Endothelial cell of umbilical vein (primary cell): ENCODE measurements around the gene EFNA5. TPM values are rescaled to one million over a fixed set of nuclear protein-coding genes. Genes with fewer than 3 reads are reported as not detected.

ENCODE experiments used
- BruUV-seq: library from RNA; stranded (reverse); fragments of 400-500 nt; replicated peaks from 2 replicates; lab custom pipeline; 2021; lab: Mats Ljungman, UMichigan
- CTCF ChIA-PET: fragments of 300-600, 350-600 bp; sonication (Branson Sonifier 250); formaldehyde crosslinking; loops from one replicate; lab custom pipeline; 2021; ENCODE audit warnings: antibody characterized with exemption, inconsistent platforms; lab: Charles Lee
- POLR2A ChIA-PET: fragments of 300-600, 350-600 bp; sonication (Branson Sonifier 250); formaldehyde crosslinking; loops from one replicate; lab custom pipeline; 2021; ENCODE audit warnings: antibody characterized with exemption, inconsistent platforms; lab: Charles Lee
- DNase-seq: peaks from one replicate; pipeline ENCODE4 v3.0.0-alpha.2; 2011; ENCODE audit warnings: low read depth, low spot score
- FAIRE-seq: peaks from 2 replicates; lab custom pipeline; 2011; peaks lifted over from hg19 to GRCh38; lab: Jason Lieb, UNC
- H2AFZ ChIP-seq: 2 replicates; pipeline ENCODE4 v1.6.0; 2012; ENCODE audit warnings: low read depth, low read length, control low read depth, inconsistent platforms
- H3K27ac ChIP-seq: 2 replicates; pipeline ENCODE4 v1.5.1; 2011; ENCODE audit warnings: low read depth, mild to moderate bottlenecking, control low read depth, low read length, moderate library complexity; ENCODE audit not compliant: insufficient read depth
- H3K27me3 ChIP-seq, 2 experiments: 2 replicates each; pipeline versions ENCODE4 v1.6.0 to v1.6.1; 2011; ENCODE audit warnings: low read length in 2 of 2, mixed read lengths in 1 of 2; ENCODE audit not compliant: control insufficient read depth in 2 of 2, insufficient read depth in 2 of 2
- H3K36me3 ChIP-seq, 2 experiments: 2 replicates in 1 of 2; 3 replicates in 1 of 2; pipeline ENCODE4 v1.5.1; 2011; ENCODE audit warnings: low read length in 2 of 2, mild to moderate bottlenecking in 1 of 2, moderate library complexity in 1 of 2; ENCODE audit not compliant: control insufficient read depth in 2 of 2, insufficient read depth in 2 of 2; ENCODE audit errors: extremely low read depth in 1 of 2
- H3K4me1 ChIP-seq: 3 replicates; pipeline ENCODE4 v1.5.1; 2011; ENCODE audit warnings: mild to moderate bottlenecking, low read length; ENCODE audit not compliant: control insufficient read depth, insufficient read depth; ENCODE audit errors: extremely low read depth
- H3K4me2 ChIP-seq: 2 replicates; pipeline ENCODE4 v1.6.1; 2011; ENCODE audit warnings: low read length, control low read depth, mixed read lengths; ENCODE audit not compliant: insufficient read depth
- H3K4me3 ChIP-seq, 3 experiments: fragments of 200-600 bp in 1 of 3; sonication (generic), shearing (Covaris generic) in 1 of 3; replicated peaks in 1 of 3; 2 replicates each; pipeline ENCODE4 v1.5.1; 2011 to 2016; ENCODE audit warnings: control low read depth in 3 of 3, low read length in 3 of 3, mild to moderate bottlenecking in 2 of 3, inconsistent platforms in 1 of 3, low read depth in 1 of 3, moderate library complexity in 1 of 3; ENCODE audit not compliant: insufficient read depth in 1 of 3
- H3K79me2 ChIP-seq: 2 replicates; pipeline ENCODE4 v1.6.0; 2012; ENCODE audit warnings: low read length, inconsistent platforms; ENCODE audit not compliant: control insufficient read depth, insufficient read depth
- H3K9ac ChIP-seq: replicated peaks from 2 replicates; pipeline ENCODE3; 2011; ENCODE audit warnings: low read length, control low read depth; ENCODE audit not compliant: insufficient read depth; ENCODE audit errors: extremely low read depth
- H3K9me1 ChIP-seq: replicated peaks from 3 replicates; pipeline ENCODE4 v1.6.0; 2011; ENCODE audit warnings: mild to moderate bottlenecking, low read length; ENCODE audit not compliant: control insufficient read depth, insufficient read depth; ENCODE audit errors: extremely low read depth
- H3K9me3 ChIP-seq: replicated peaks from 2 replicates; pipeline ENCODE4 v1.5.1; 2012; ENCODE audit warnings: low read length, inconsistent platforms; ENCODE audit not compliant: control insufficient read depth, insufficient read depth
- H4K20me1 ChIP-seq: replicated peaks from 2 replicates; pipeline ENCODE3; 2011; ENCODE audit warnings: mild to moderate bottlenecking, low read length; ENCODE audit not compliant: control insufficient read depth, insufficient read depth; ENCODE audit errors: extremely low read depth
- CTCF ChIP-seq, 2 donors: IDR thresholded peaks; 1 replicate in 1 of 2; 2 replicates in 1 of 2; pipeline ENCODE4 v1.5.1; 2011; ENCODE audit warnings: low read length in 2 of 2, mild to moderate bottlenecking in 2 of 2, moderate library complexity in 2 of 2, control low read depth in 1 of 2, inconsistent platforms in 1 of 2, low read depth in 1 of 2; ENCODE audit not compliant: insufficient read depth in 1 of 2; ENCODE audit errors: extremely low read depth in 1 of 2
- GATA2 ChIP-seq: IDR thresholded peaks from 2 replicates; pipeline ENCODE4 v1.7.0; 2011; ENCODE audit warnings: low read depth, mild to moderate bottlenecking, moderate library complexity, mixed read lengths, low read length; ENCODE audit not compliant: insufficient read length, insufficient read depth
- JUN ChIP-seq: IDR thresholded peaks from 2 replicates; pipeline ENCODE4 v1.6.1; 2011; ENCODE audit warnings: borderline replicate concordance, low read depth; ENCODE audit not compliant: insufficient read length, insufficient read depth
- dilution Hi-C: fragments of 300-500 bp; cut with MboI; formaldehyde crosslinking; loops from one replicate; pipeline ENCODE4 v1.15.0; 2019; ENCODE audit warnings: low sequenced_read_pairs; ENCODE audit not compliant: extremely low pct_ligation_motif_present
- intact Hi-C: fragments of 100-400 bp; cut with micrococcal nuclease; formaldehyde crosslinking; loops from one replicate; pipeline ENCODE4 v1.10.0; 2022
- polyA plus RNA-seq, 4 experiments: library from polyadenylated mRNA; depleted of rRNA in 3 of 4; stranded (reverse) in 3 of 4; unstranded in 1 of 4; fragments of >200 nt; gene quantifications; 2 replicates each; pipeline versions ENCODE4 v1.2.1 to v1.2.3, GENCODE V29; 2011 to 2012; ENCODE audit warnings: missing spikeins in 1 of 4
- total RNA-seq: library from RNA; stranded (reverse); gene quantifications from 2 replicates; pipeline ENCODE4 v1.2.3, GENCODE V29; 2021

The EFNA5 gene
- total and polyA plus RNA-seq, 2 donors (not counting 3 experiments of a cell fraction or from before 2014, with no cell fraction given): 13.6 to 22.1 TPM

DNA sequence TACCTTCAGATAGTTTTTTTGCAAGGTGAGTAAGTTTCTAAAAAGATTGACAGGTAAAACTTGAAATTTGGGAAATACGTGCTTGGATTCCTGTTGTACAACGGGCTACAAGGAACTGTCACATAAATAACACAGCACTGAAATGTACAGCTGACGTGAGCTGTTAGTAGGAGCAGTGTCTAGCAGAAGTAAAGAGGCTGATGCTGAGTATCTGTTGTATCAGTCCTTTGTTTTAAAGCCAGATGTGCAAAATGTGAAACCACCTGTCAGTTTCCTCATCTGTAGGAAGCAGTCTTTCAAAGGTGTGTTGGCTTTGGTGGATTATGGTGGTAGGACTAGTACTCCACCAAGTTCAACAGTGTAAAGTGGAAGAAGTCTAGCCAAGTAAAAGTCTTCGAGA is 122.3 kb downstream of the EFNA5 start:
- no peaks in the 10 kb centered on the region for H3K36me3 ChIP-seq
- no TSS peak for BruUV-seq
- H3K4me1 ChIP-seq: peaks cover 6% of the 10 kb centered on the region
- no peaks in the 10 kb centered on the region for H3K9me3 ChIP-seq
- no peak for DNase-seq
- H3K9ac ChIP-seq: no peak overlapping the region
- no peak overlapping the region for H2AFZ ChIP-seq
- H3K4me3 ChIP-seq: no peak overlapping the region
- TF ChIP-seq CTCF (IDR thresholded peaks at IDR 0.05; ENCODE audit: extremely low read depth in 1 of 2, insufficient read depth in 1 of 2, low read depth in 1 of 2, low read length in 2 of 2): no peak
- dilution Hi-C loops: no loop called here
- CTCF ChIA-PET: no interaction called here
- no peaks in the 10 kb centered on the region for H4K20me1 ChIP-seq
- no peak overlapping the region for H3K27ac ChIP-seq
- intact Hi-C loops: no loop called here
- peaks cover 3% of the 10 kb centered on the region for H3K79me2 ChIP-seq
- POLR2A ChIA-PET: no interaction called here
- H3K9me1 ChIP-seq: no peaks in the 10 kb centered on the region
- FAIRE-seq: no peak
- H3K27me3 ChIP-seq: no peaks in the 10 kb centered on the region
- H3K4me2 ChIP-seq: no peak overlapping the region

GRCh38 chr5:107546719-107547118 is 124.0 kb downstream of the EFNA5 start:
- POLR2A ChIA-PET: no interaction called here
- no peaks in the 10 kb centered on the region for H3K9me1 ChIP-seq
- no peaks in the 10 kb centered on the region for H3K27me3 ChIP-seq
- H4K20me1 ChIP-seq: no peaks in the 10 kb centered on the region
- no peak overlapping the region for H2AFZ ChIP-seq
- no peak for TF ChIP-seq GATA2
- no peak for TF ChIP-seq JUN
- H3K79me2 ChIP-seq: peaks cover 3% of the 10 kb centered on the region
- H3K4me1 ChIP-seq: peaks cover 21% of the 10 kb centered on the region
- no peaks in the 10 kb centered on the region for H3K9me3 ChIP-seq
- intact Hi-C loops (no loop called here), dilution Hi-C loops (no loop called here)
- CTCF ChIA-PET: interaction anchor here (1.2 to 4.1 kb wide), 4 partner anchors 13 to 127 kb away, joined by 4 to 17 read pairs (median 5); no protein-coding TSS in a partner anchor
- no peaks in the 10 kb centered on the region for H3K36me3 ChIP-seq
- H3K4me2 ChIP-seq: no peak overlapping the region
- BruUV-seq: no TSS peak
- H3K9ac ChIP-seq: no peak overlapping the region
- H3K27ac ChIP-seq: no peak overlapping the region
- H3K4me3 ChIP-seq: no peak overlapping the region
- DNase-seq (no peak), FAIRE-seq (no peak)
